DND-41 (cell line): ENCODE measurements around the gene SOWAHA.

Experiments used
- EZH2 ChIP-seq: IDR thresholded peaks from 3 replicates; pipeline ENCODE4 v1.6.1; 2012; ENCODE audit warnings: borderline replicate concordance, low read depth, mild to moderate bottlenecking, moderate library complexity, low read length, inconsistent platforms; ENCODE audit not compliant: severe bottlenecking
- TF ChIP-seq, protein P1 (sequence below): IDR thresholded peaks from 2 replicates; pipeline ENCODE4 v1.5.1; 2012; ENCODE audit warnings: borderline replicate concordance, low read length, moderate library complexity, mild to moderate bottlenecking; ENCODE audit not compliant: poor library complexity, severe bottlenecking; ENCODE audit errors: extremely low read depth

DNA sequence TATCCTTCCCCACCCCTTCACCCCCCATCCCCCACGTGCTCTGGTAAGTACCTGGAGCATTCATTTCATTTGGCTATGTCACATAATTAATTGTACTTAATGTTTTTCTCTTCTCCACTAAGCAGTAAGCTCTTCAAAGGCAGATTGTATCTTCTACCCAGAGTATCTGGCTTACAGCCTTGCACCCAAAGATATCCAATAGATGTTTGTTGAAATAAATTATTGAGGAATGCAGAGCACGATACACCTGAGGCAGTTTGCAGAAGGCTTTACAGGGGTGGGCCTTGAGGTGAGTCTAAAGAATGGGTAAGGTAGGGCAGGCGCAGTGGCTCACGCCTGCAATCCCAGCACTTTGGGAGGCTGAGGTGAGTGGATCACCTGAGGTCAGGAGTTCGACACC lies 2.5 kb upstream of the SOWAHA start:
- no peak for TF ChIP-seq EZH2
- TF ChIP-seq, protein P1, sequence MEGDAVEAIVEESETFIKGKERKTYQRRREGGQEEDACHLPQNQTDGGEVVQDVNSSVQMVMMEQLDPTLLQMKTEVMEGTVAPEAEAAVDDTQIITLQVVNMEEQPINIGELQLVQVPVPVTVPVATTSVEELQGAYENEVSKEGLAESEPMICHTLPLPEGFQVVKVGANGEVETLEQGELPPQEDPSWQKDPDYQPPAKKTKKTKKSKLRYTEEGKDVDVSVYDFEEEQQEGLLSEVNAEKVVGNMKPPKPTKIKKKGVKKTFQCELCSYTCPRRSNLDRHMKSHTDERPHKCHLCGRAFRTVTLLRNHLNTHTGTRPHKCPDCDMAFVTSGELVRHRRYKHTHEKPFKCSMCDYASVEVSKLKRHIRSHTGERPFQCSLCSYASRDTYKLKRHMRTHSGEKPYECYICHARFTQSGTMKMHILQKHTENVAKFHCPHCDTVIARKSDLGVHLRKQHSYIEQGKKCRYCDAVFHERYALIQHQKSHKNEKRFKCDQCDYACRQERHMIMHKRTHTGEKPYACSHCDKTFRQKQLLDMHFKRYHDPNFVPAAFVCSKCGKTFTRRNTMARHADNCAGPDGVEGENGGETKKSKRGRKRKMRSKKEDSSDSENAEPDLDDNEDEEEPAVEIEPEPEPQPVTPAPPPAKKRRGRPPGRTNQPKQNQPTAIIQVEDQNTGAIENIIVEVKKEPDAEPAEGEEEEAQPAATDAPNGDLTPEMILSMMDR = no peak
